Measurements from ENCODE around the gene KCTD5. TPM values are rescaled to one million over a fixed set of nuclear protein-coding genes. Genes with fewer than 3 reads are reported as not detected.

Gene KCTD5
- total RNA-seq, 2 experiments from 2014 or later = 27.5 to 30.1 TPM

GRCh38 chr16:2712063-2712441 is 29.7 kb downstream of the KCTD5 start:
- POLR2A ChIA-PET = no interaction called here
- H3K27me3 Mint-ChIP-seq = no peaks in the 10 kb centered on the region
- no peak overlapping the region for H3K27ac Mint-ChIP-seq
- ATAC-seq (ENCODE audit: low read depth) (no peak), DNase-seq (no peak)
- peaks cover 8% of the 10 kb centered on the region for H3K4me1 Mint-ChIP-seq
- no peaks in the 10 kb centered on the region for H3K9me3 Mint-ChIP-seq
- H3K36me3 Mint-ChIP-seq = peaks cover 3% of the 10 kb centered on the region
- no peak overlapping the region for H3K4me3 Mint-ChIP-seq

- peaks cover 11% of the 10 kb centered on the region for H3K4me1 Mint-ChIP-seq
- no peak overlapping the region for H3K4me3 Mint-ChIP-seq
- H3K27ac Mint-ChIP-seq = no peak overlapping the region
- no peaks in the 10 kb centered on the region for H3K9me3 Mint-ChIP-seq
- DNase-seq (no peak), ATAC-seq (ENCODE audit: low read depth) (no peak)
- no peaks in the 10 kb centered on the region for H3K27me3 Mint-ChIP-seq
- POLR2A ChIA-PET = no interaction called here
- peaks cover 3% of the 10 kb centered on the region for H3K36me3 Mint-ChIP-seq
These were observed 30.2 kb downstream of the KCTD5 start for GRCh38 chr16:2712546-2712945.

- Mint-ChIP-seq H3K9me3 (no peaks in the 10 kb centered on the region), H3K36me3 (no peaks in the 10 kb centered on the region), H3K4me1 (peaks cover 16% of the 10 kb centered on the region), H3K27me3 (no peaks in the 10 kb centered on the region), H3K4me3 (no peak overlapping the region), H3K27ac (no peak overlapping the region)
- DNase-seq = no peak
- POLR2A ChIA-PET = no interaction called here
- no peak for ATAC-seq (ENCODE audit: low read depth)
These were observed 31.2 kb downstream of the KCTD5 start for GRCh38 chr16:2713523-2713922.

- Mint-ChIP-seq H3K36me3 (no peaks in the 10 kb centered on the region), H3K9me3 (no peaks in the 10 kb centered on the region), H3K27me3 (no peaks in the 10 kb centered on the region), H3K4me1 (peaks cover 16% of the 10 kb centered on the region), H3K4me3 (no peak overlapping the region), H3K27ac (no peak overlapping the region)
- no peak for DNase-seq
- POLR2A ChIA-PET = no interaction called here
- no peak for ATAC-seq (ENCODE audit: low read depth)
These were observed 31.9 kb downstream of the KCTD5 start for GRCh38 chr16:2713985-2714774.

GRCh38 chr16:2715064-2715463 is 32.7 kb downstream of the KCTD5 start:
- POLR2A ChIA-PET = interaction anchor here (0.6 to 1.1 kb wide), 2 partner anchors 194 to 302 kb away, joined by 3 to 6 read pairs; no protein-coding TSS in a partner anchor
- H3K9me3 Mint-ChIP-seq = no peaks in the 10 kb centered on the region
- no peak overlapping the region for H3K4me3 Mint-ChIP-seq

GRCh38 chr16:2715519-2715918 is 33.2 kb downstream of the KCTD5 start:
- DNase-seq (peak; percentile 94), ATAC-seq (ENCODE audit: low read depth) (peak; percentile 92)
- POLR2A ChIA-PET = interaction anchor here (0.6 to 1.1 kb wide), 3 partner anchors 33 to 302 kb away, joined by 3 to 6 read pairs (median 3); partner anchors contain the start of gene KCTD5
- H3K9me3 Mint-ChIP-seq = no peaks in the 10 kb centered on the region
- no peaks in the 10 kb centered on the region for H3K27me3 Mint-ChIP-seq
- H3K27ac Mint-ChIP-seq = no peak overlapping the region
- no peaks in the 10 kb centered on the region for H3K36me3 Mint-ChIP-seq
- H3K4me1 Mint-ChIP-seq = peaks cover 16% of the 10 kb centered on the region
- H3K4me3 Mint-ChIP-seq = peak overlapping the region; percentile 57

More at GRCh38 chr16:2715064-2715463, 32.7 kb downstream of the KCTD5 start:
- no peak overlapping the region for H3K27ac Mint-ChIP-seq
- DNase-seq (no peak), ATAC-seq (ENCODE audit: low read depth) (no peak)
- H3K27me3 Mint-ChIP-seq = no peaks in the 10 kb centered on the region
- no peaks in the 10 kb centered on the region for H3K36me3 Mint-ChIP-seq
- H3K4me1 Mint-ChIP-seq = peaks cover 16% of the 10 kb centered on the region

- H3K27ac Mint-ChIP-seq = no peak overlapping the region
- no peaks in the 10 kb centered on the region for H3K36me3 Mint-ChIP-seq
- H3K4me3 Mint-ChIP-seq = peak overlapping the region; percentile 57
- H3K27me3 Mint-ChIP-seq = no peaks in the 10 kb centered on the region
- DNase-seq (no peak), ATAC-seq (ENCODE audit: low read depth) (no peak)
- H3K9me3 Mint-ChIP-seq = no peaks in the 10 kb centered on the region
- peaks cover 16% of the 10 kb centered on the region for H3K4me1 Mint-ChIP-seq
- POLR2A ChIA-PET = interaction anchor here (0.6 to 1.1 kb wide), 3 partner anchors 34 to 303 kb away, joined by 3 to 6 read pairs (median 3); partner anchors contain the start of gene KCTD5
These were observed 33.9 kb downstream of the KCTD5 start for GRCh38 chr16:2715966-2716885.

- H3K9me3 Mint-ChIP-seq = no peaks in the 10 kb centered on the region
- H3K27me3 Mint-ChIP-seq = no peaks in the 10 kb centered on the region
- H3K36me3 Mint-ChIP-seq = no peaks in the 10 kb centered on the region
- DNase-seq = no peak
- H3K4me1 Mint-ChIP-seq = peaks cover 16% of the 10 kb centered on the region
- POLR2A ChIA-PET = no interaction called here
- no peak overlapping the region for H3K27ac Mint-ChIP-seq
- no peak overlapping the region for H3K4me3 Mint-ChIP-seq
- no peak for ATAC-seq (ENCODE audit: low read depth)
These were observed 34.6 kb downstream of the KCTD5 start for GRCh38 chr16:2716948-2717347.

- H3K4me1 Mint-ChIP-seq = peaks cover 17% of the 10 kb centered on the region
- no peaks in the 10 kb centered on the region for H3K9me3 Mint-ChIP-seq
- no peak overlapping the region for H3K4me3 Mint-ChIP-seq
- no peaks in the 10 kb centered on the region for H3K27me3 Mint-ChIP-seq
- no peak for DNase-seq
- no peak for ATAC-seq (ENCODE audit: low read depth)
- no peaks in the 10 kb centered on the region for H3K36me3 Mint-ChIP-seq
- POLR2A ChIA-PET = interaction anchor here (0.7 kb wide), 2 partner anchors 12 to 23 kb away, joined by 3 to 6 read pairs; no protein-coding TSS in a partner anchor
- H3K27ac Mint-ChIP-seq = peak overlapping the region; percentile 34
These were observed 35.3 kb downstream of the KCTD5 start for GRCh38 chr16:2717383-2718263.

GRCh38 chr16:2719328-2720063 is 37.2 kb downstream of the KCTD5 start:
- peak overlapping the region; percentile 16 for H3K27ac Mint-ChIP-seq
- ATAC-seq (ENCODE audit: low read depth) (no peak), DNase-seq (no peak)
- H3K4me3 Mint-ChIP-seq = peak overlapping the region; percentile 50
- H3K4me1 Mint-ChIP-seq = peaks cover 17% of the 10 kb centered on the region
- no peaks in the 10 kb centered on the region for H3K9me3 Mint-ChIP-seq
- H3K36me3 Mint-ChIP-seq = no peaks in the 10 kb centered on the region
- peaks cover 4% of the 10 kb centered on the region for H3K27me3 Mint-ChIP-seq
- POLR2A ChIA-PET = interaction anchor here (1.2 kb wide), 1 partner anchor 34 kb away, joined by 3 read pairs; no protein-coding TSS in a partner anchor

GRCh38 chr16:2720064-2720457 is 37.7 kb downstream of the KCTD5 start, which contains the start of gene PRSS27:
Gene PRSS27 (minus strand): TSS chr16:2720224. CDS start chr16:2720160, 64 bp downstream.
- DNase-seq (no peak), ATAC-seq (ENCODE audit: low read depth) (no peak)
- Mint-ChIP-seq H3K9me3 (no peaks in the 10 kb centered on the region), H3K36me3 (no peaks in the 10 kb centered on the region), H3K27me3 (peaks cover 5% of the 10 kb centered on the region), H3K4me1 (peaks cover 15% of the 10 kb centered on the region), H3K27ac (peak within 1 kb of the TSS; percentile 87), H3K4me3 (peak within 1 kb of the TSS; percentile 83)
- POLR2A ChIA-PET = interaction anchor here (1.2 kb wide), 1 partner anchor 34 kb away, joined by 3 read pairs; no protein-coding TSS in a partner anchor

Data from activated naive CD8-positive, alpha-beta T cell treated with anti-CD3 and anti-CD28 coated beads, Interleukin-2, amount 10 ng/mL, durations not matched to agents 7 days and 5 days (primary cell).